H9 (cell line): ENCODE data around the gene PLPP1. TPM values are rescaled to one million over a fixed set of nuclear protein-coding genes. Genes with fewer than 3 reads are reported as not detected.

Experiments used
- DNase-seq: peaks from one replicate; pipeline ENCODE4 v3.0.0-alpha.2; 2017
- H2AFZ ChIP-seq: one replicate; pipeline ENCODE4 v1.6.1; 2013; ENCODE audit warnings: mild to moderate bottlenecking, low read length, control low read depth, moderate library complexity
- H2AK5ac ChIP-seq: 2 replicates; pipeline ENCODE4 v1.6.1; 2013; ENCODE audit warnings: low read length, control low read depth, mixed read lengths; ENCODE audit not compliant: insufficient read length
- H2BK120ac ChIP-seq: one replicate; pipeline ENCODE4 v1.6.1; 2013; ENCODE audit warnings: low read depth, mild to moderate bottlenecking, low read length, control low read depth, inconsistent platforms; ENCODE audit not compliant: poor library complexity, severe bottlenecking
- H2BK12ac ChIP-seq: 2 replicates; pipeline ENCODE4 v1.6.1; 2013; ENCODE audit warnings: low read length, control low read depth, mixed read lengths, low read depth; ENCODE audit not compliant: insufficient read length
- H2BK15ac ChIP-seq: 2 replicates; pipeline ENCODE4 v1.6.1; 2013; ENCODE audit warnings: low read depth, low read length, control low read depth
- H2BK20ac ChIP-seq: one replicate; pipeline ENCODE4 v1.6.1; 2013; ENCODE audit warnings: low read depth, mild to moderate bottlenecking, low read length, control low read depth, inconsistent platforms; ENCODE audit not compliant: poor library complexity, severe bottlenecking
- H2BK5ac ChIP-seq: 2 replicates; pipeline ENCODE4 v1.6.1; 2013; ENCODE audit warnings: low read length, control low read depth, mixed read lengths; ENCODE audit not compliant: insufficient read length
- H3K14ac ChIP-seq: 2 replicates; pipeline ENCODE4 v1.6.1; 2013; ENCODE audit warnings: low read length, control low read depth; ENCODE audit not compliant: insufficient read depth
- H3K18ac ChIP-seq: 2 replicates; pipeline ENCODE4 v1.6.1; 2013; ENCODE audit warnings: low read depth, mild to moderate bottlenecking, mixed read lengths, low read length, control low read depth; ENCODE audit not compliant: insufficient read length
- H3K23ac ChIP-seq: 2 replicates; pipeline ENCODE4 v1.6.1; 2013; ENCODE audit warnings: low read length, control low read depth, mixed read lengths, low read depth; ENCODE audit not compliant: insufficient read length
- H3K23me2 ChIP-seq: 2 replicates; pipeline ENCODE4 v1.6.1; 2013; ENCODE audit warnings: low read depth, mild to moderate bottlenecking, mixed read lengths, low read length, control low read depth; ENCODE audit not compliant: insufficient read length, poor library complexity, severe bottlenecking
- H3K27ac ChIP-seq: 2 replicates; pipeline ENCODE4 v1.5.1; 2013; ENCODE audit warnings: low read length, control low read depth, mixed read lengths, low read depth; ENCODE audit not compliant: insufficient read length
- H3K27me3 ChIP-seq: 2 replicates; pipeline ENCODE4 v1.6.1; 2013; ENCODE audit warnings: low read length, control low read depth, inconsistent platforms; ENCODE audit not compliant: insufficient read depth
- H3K4ac ChIP-seq: 2 replicates; pipeline ENCODE4 v1.6.1; 2013; ENCODE audit warnings: low read depth, mild to moderate bottlenecking, control low read depth, inconsistent platforms, low read length, moderate library complexity
- H3K4me1 ChIP-seq: 2 replicates; pipeline ENCODE4 v1.6.1; 2013; ENCODE audit warnings: low read length, control low read depth, inconsistent platforms; ENCODE audit not compliant: insufficient read depth
- H3K4me2 ChIP-seq: 2 replicates; pipeline ENCODE4 v1.6.1; 2013; ENCODE audit warnings: low read length, control low read depth, mixed read lengths; ENCODE audit not compliant: insufficient read length, insufficient read depth
- H3K56ac ChIP-seq: 2 replicates; pipeline ENCODE4 v1.6.1; 2013; ENCODE audit warnings: low read depth, mild to moderate bottlenecking, mixed read lengths, low read length, control low read depth; ENCODE audit not compliant: insufficient read length
- H3K79me1 ChIP-seq: 2 replicates; pipeline ENCODE4 v1.6.1; 2013; ENCODE audit warnings: low read depth, mild to moderate bottlenecking, moderate library complexity, low read length, control low read depth, inconsistent platforms; ENCODE audit not compliant: insufficient read depth, poor library complexity, severe bottlenecking
- H3K79me2 ChIP-seq: 2 replicates; pipeline ENCODE4 v1.6.1; 2013; ENCODE audit warnings: low read length, control low read depth, inconsistent platforms; ENCODE audit not compliant: insufficient read depth
- H3K9ac ChIP-seq: 2 replicates; pipeline ENCODE4 v1.6.1; 2013; ENCODE audit warnings: low read length, control low read depth, mixed read lengths; ENCODE audit not compliant: insufficient read length; ENCODE audit errors: extremely low read depth
- H3K9me3 ChIP-seq: one replicate; pipeline ENCODE4 v1.6.1; 2013; ENCODE audit warnings: low read depth, low read length, inconsistent platforms; ENCODE audit not compliant: control insufficient read depth
- H3T11ph ChIP-seq: one replicate; pipeline ENCODE4 v1.6.1; 2013; ENCODE audit warnings: mild to moderate bottlenecking, low read length, control low read depth, inconsistent platforms
- H4K20me1 ChIP-seq: one replicate; pipeline ENCODE4 v1.6.1; 2013; ENCODE audit not compliant: control insufficient read depth, insufficient read length, insufficient read depth
- H4K5ac ChIP-seq: 2 replicates; pipeline ENCODE4 v1.6.1; 2013; ENCODE audit warnings: low read depth, mild to moderate bottlenecking, mixed read lengths, low read length, control low read depth; ENCODE audit not compliant: insufficient read length
- H4K8ac ChIP-seq: replicated peaks from 2 replicates; pipeline ENCODE4 v1.6.1; 2013; ENCODE audit warnings: low read length, control low read depth, mixed read lengths, low read depth; ENCODE audit not compliant: insufficient read length
- H4K91ac ChIP-seq: 2 replicates; pipeline ENCODE4 v1.6.1; 2013; ENCODE audit warnings: low read depth, mild to moderate bottlenecking, moderate library complexity, mixed read lengths, low read length, control low read depth; ENCODE audit not compliant: insufficient read length
- H3K27ac Mint-ChIP-seq, 3 experiments: 2 replicates in 2 of 3; 3 replicates in 1 of 3; pipeline ENCODE4 v1.8.0; 2020 to 2021; ENCODE audit warnings: mixed read lengths in 3 of 3, mild to moderate bottlenecking in 1 of 3, moderate library complexity in 1 of 3
- H3K27me3 Mint-ChIP-seq: 2 replicates; pipeline ENCODE4 v1.8.0; 2021; ENCODE audit warnings: low read depth, mild to moderate bottlenecking, moderate library complexity, mixed read lengths
- H3K36me3 Mint-ChIP-seq, 3 experiments: 2 replicates in 2 of 3; 3 replicates in 1 of 3; pipeline ENCODE4 v1.8.0; 2020 to 2021; ENCODE audit warnings: low read depth in 3 of 3, mixed read lengths in 3 of 3; ENCODE audit not compliant: insufficient read depth in 1 of 3
- H3K4me1 Mint-ChIP-seq, 2 experiments: 2 replicates each; pipeline ENCODE4 v1.8.0; 2020; ENCODE audit warnings: mixed read lengths in 2 of 2
- H3K4me3 Mint-ChIP-seq, 2 experiments: 2 replicates in 1 of 2; 3 replicates in 1 of 2; pipeline ENCODE4 v1.8.0; 2020 to 2021; ENCODE audit warnings: mild to moderate bottlenecking in 2 of 2, mixed read lengths in 2 of 2, moderate library complexity in 1 of 2
- H3K9me3 Mint-ChIP-seq, 2 experiments: 2 replicates in 1 of 2; 3 replicates in 1 of 2; pipeline ENCODE4 v1.8.0; 2020; ENCODE audit warnings: mild to moderate bottlenecking in 2 of 2, mixed read lengths in 2 of 2, moderate library complexity in 1 of 2
- CTCF ChIP-seq: fragments of 200-600 bp; sonication (generic); conservative IDR thresholded peaks from 3 replicates; pipeline ENCODE4 v1.8.0; 2021; ENCODE audit warnings: antibody characterized with exemption, mild to moderate bottlenecking
- WGBS: extraction: QIAGEN DNeasy Blood & Tissue Kit; methylation state at CpG from one replicate; pipeline ENCODE4 v1.1.7; 2013; ENCODE audit warnings: missing lambda C conversion rate, low lambda C conversion rate, mixed read lengths; ENCODE audit not compliant: insufficient read length; ENCODE audit errors: extremely low coverage; 5-methylcytosine and 5-hydroxymethylcytosine counted together
- total RNA-seq: library from RNA; stranded (reverse); gene quantifications from 2 replicates; pipeline ENCODE4 v1.2.1, GENCODE V29; 2021

Gene PLPP1
- total RNA-seq, 1 experiment from 2014 or later, result 85.9 TPM

DNA sequence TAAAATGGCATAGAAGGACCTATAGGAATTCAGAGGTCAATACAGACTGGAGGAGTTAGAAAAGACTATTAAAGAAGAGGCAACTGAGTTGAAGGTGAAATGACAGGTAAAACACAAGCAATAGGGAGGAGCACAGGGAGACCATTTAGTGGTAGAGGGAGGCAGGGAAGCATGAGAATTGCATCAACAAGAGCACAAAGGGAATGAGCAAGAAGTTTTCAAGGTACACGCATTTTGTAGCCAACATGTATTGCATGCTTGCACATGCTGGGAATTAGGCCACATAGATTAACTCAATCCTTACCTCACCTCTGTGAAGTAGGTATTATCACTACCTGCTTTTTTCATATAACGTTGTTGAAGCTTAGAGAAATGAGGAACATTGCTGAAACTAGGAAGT lies 42.3 kb downstream of the PLPP1 start:
- no peak overlapping the region for H2BK120ac ChIP-seq
- no peak overlapping the region for H2BK5ac ChIP-seq
- no peak overlapping the region for H3K14ac ChIP-seq
- Mint-ChIP-seq H3K4me1 (peaks cover 50 to 51% of the 10 kb centered on the region in 2 experiments), H3K27ac (peak overlapping the region; percentile 29 to 85 (median 38); a peak in 6 of 7 replicates), H3K4me3 (no peak overlapping the region), H3K36me3 (peaks cover 6 to 33% (median 19%) of the 10 kb centered on the region in 3 experiments), H3K9me3 (no peaks in the 10 kb centered on the region), H3K27me3 (no peaks in the 10 kb centered on the region)
- H3T11ph ChIP-seq, result no peak overlapping the region
- H3K4ac ChIP-seq, result no peak overlapping the region
- H3K23me2 ChIP-seq, result no peaks in the 10 kb centered on the region
- peaks cover 4% of the 10 kb centered on the region; the same call in 1 of the 2 replicates for H3K4me1 ChIP-seq
- H2BK15ac ChIP-seq, result no peak overlapping the region
- H4K8ac ChIP-seq, result no peak overlapping the region
- H3K18ac ChIP-seq, result no peak overlapping the region
- TF ChIP-seq CTCF, result no peak
- no peak for DNase-seq
- peaks cover 8% of the 10 kb centered on the region; the same call in 1 of the 2 replicates for H3K79me2 ChIP-seq
- H2AK5ac ChIP-seq, result no peak overlapping the region
- H3K23ac ChIP-seq, result no peak overlapping the region
- peaks cover 10% of the 10 kb centered on the region for H3K79me1 ChIP-seq
- no peak overlapping the region for H3K9ac ChIP-seq
- H3K56ac ChIP-seq, result no peak overlapping the region
- no peak overlapping the region for H4K5ac ChIP-seq
- H2BK12ac ChIP-seq, result no peak overlapping the region
- H3K9me3 ChIP-seq, result no peaks in the 10 kb centered on the region
- WGBS, result no CpG with 5 or more reads among the region's 2 CpGs
- H4K20me1 ChIP-seq, result no peaks in the 10 kb centered on the region
- no peaks in the 10 kb centered on the region for H3K27me3 ChIP-seq
- no peak overlapping the region for H2AFZ ChIP-seq
- H3K27ac ChIP-seq, result peak overlapping the region; percentile 29
- H2BK20ac ChIP-seq, result no peak overlapping the region
- H3K4me2 ChIP-seq, result no peak overlapping the region
- no peak overlapping the region for H4K91ac ChIP-seq
